ENCODE results near the gene TXNDC17.
"Not testable (repeated sequence)": the region's sequence is repeated elsewhere in the genome, so short reads cannot be mapped to it uniquely, and the experiment has no call there.

TXNDC17 gene

GRCh38 chr17:6683081-6683684 lies 42.3 kb downstream of the TXNDC17 start:
- DNase-seq (ENCODE audit: low read depth, low spot score), result no peak

DNA sequence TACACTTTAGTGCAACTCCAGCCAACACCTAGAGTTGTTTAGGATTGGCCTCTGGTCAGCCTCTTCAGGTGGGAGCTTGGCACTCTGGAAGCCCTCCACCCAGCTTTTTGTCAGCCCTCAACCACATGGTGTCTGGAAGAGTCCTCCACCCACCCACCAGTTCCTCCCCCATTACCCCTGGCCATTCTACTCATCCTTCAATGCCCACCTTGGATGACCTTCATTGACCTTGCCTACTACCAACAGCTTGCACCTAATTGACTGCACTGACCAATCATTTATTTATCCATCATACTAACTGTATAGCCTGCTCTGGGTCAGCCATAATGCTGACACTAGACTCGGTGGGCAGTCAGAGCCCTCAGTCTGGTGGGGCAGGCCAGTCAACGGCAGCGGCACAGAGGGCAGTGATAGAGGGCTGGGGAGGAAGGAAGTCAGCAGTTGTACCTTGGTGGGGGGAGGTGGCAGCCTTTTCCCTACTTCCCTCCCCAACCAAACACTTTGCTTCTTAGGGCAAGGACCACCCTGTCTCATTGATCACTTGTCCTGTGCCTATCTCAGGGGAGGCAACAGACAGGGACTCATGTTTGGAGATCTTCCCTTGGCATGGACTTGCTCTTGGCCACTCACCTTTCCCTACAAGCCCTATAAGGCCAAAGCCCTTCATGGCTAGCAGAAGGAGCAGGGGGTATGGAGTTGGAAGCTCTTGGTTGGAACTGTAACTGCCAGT lies 43.0 kb downstream of the TXNDC17 start:
- no peak for DNase-seq (ENCODE audit: low read depth, low spot score)

GRCh38 chr17:6684460-6684783 lies 43.6 kb downstream of the TXNDC17 start:
- DNase-seq (ENCODE audit: low read depth, low spot score), result no peak

GRCh38 chr17:6684881-6685767 lies 44.3 kb downstream of the TXNDC17 start:
- no peak for DNase-seq (ENCODE audit: low read depth, low spot score)

DNA sequence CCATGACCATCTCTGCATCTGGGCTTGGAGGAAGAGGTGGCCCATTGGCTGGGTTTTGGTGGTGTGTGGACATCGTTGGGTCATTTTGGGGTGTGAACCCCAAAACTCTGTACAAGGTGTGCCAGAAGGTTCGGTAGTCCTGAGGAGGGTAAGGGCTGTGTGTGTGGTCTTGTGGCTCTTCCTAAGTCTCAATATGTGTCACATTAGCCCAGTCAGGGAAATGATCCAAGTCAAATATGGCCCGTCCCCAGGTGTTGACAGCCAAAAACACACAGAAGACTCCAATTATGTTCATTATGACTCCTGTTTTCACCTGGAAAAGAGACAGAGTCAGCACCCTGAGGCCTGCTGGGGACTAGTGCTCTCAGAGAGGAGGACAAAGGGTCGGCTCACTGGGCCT lies 45.2 kb downstream of the TXNDC17 start:
- no peak for DNase-seq (ENCODE audit: low read depth, low spot score)

- DNase-seq (ENCODE audit: low read depth, low spot score), result no peak
Measured at GRCh38 chr17:6688944-6689343, 48.1 kb downstream of the TXNDC17 start.

DNA sequence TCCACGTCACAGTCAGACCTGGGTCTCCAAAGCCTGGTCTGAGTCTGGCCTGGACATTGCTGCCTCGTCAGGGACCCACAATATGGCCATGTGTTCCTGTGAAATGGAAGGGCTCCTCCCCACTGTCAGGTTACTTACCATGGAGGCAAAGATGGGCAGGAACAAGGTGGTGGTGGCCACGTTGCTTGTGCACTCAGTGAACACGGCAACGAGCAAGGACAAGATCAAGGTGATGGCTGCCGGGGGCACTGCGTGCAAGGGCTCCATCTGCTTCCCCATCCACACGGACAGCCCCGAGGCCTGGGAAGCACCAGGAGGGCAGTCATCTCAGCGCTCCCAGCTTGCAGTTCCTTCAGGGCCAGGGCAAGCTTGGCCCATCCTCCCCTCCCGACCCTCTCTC lies 49.8 kb downstream of the TXNDC17 start:
- DNase-seq (ENCODE audit: low read depth, low spot score), result no peak

- no peak for DNase-seq (ENCODE audit: low read depth, low spot score)
Measured at GRCh38 chr17:6691546-6691945, 50.7 kb downstream of the TXNDC17 start.

DNA sequence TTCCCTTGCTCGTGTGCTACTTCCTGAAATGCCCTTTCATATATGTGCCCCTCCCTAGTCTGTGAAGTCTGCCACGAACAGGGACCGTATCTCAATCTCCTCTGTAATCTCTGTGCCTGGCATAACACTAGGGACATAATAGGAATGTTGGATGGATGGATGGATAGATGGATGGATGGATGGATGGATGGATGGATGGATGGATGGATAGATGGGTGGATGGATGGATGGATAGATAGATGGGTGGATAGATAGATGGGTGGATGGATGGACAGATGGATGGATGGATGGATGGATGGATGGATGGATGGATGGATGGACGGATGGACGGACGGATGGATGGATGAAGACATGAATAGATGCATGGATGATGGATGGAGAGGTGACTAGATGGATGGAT lies 51.1 kb downstream of the TXNDC17 start:
- not testable (repeated sequence) for DNase-seq (ENCODE audit: low read depth, low spot score)

All from smooth muscle cell of the brain vasculature (primary cell).